Measurements from ENCODE around the gene GPHN. TPM values are rescaled to one million over a fixed set of nuclear protein-coding genes. Genes with fewer than 3 reads are reported as not detected.
A peak's percentile ranks its signal among the peaks of the same experiment; 100 is the strongest.

The GPHN gene
- polyA plus RNA-seq, 2 of the 4 experiments (the other 2 are of a cell fraction): 12.7 to 15.5 TPM

DNA sequence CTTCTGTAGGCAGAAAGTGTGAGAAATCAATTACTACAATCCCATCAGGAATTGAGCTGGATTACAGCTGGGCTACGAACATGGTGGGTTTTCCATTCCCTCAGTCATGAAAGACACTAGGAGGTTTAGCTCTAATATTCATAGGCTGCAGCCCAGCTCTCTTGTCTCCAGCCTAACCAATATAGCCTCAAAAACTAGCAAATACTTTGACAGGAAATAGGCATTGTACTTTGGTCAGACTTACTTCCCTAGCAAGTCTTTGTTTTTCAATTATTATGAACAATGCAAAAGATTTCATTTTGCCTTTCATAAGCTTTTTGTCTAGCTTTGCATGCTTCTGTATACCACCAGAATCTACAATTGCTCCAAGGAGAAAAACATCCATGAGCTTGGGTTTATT, 296.2 kb downstream of the GPHN start:
- 38% methylated on average over 1 of the region's 1 CpG for WGBS (ENCODE audit: missing lambda C conversion rate)
- no peaks in the 10 kb centered on the region; the same call in 2 of the 3 replicates for H3K9me3 ChIP-seq
- CTCF ChIA-PET: interaction anchor here (0.5 to 0.6 kb wide), 2 partner anchors 11 to 94 kb away, joined by 3 read pairs; no protein-coding TSS in a partner anchor
- FAIRE-seq (no peak), ATAC-seq (no peak), DNase-seq (ENCODE audit: low read depth in 1 of 2, low spot score in 1 of 2) (no peak)
- H3K4me2 ChIP-seq: no peak overlapping the region
- POLR2A ChIA-PET: no interaction called here
- TF ChIP-seq, protein P1, sequence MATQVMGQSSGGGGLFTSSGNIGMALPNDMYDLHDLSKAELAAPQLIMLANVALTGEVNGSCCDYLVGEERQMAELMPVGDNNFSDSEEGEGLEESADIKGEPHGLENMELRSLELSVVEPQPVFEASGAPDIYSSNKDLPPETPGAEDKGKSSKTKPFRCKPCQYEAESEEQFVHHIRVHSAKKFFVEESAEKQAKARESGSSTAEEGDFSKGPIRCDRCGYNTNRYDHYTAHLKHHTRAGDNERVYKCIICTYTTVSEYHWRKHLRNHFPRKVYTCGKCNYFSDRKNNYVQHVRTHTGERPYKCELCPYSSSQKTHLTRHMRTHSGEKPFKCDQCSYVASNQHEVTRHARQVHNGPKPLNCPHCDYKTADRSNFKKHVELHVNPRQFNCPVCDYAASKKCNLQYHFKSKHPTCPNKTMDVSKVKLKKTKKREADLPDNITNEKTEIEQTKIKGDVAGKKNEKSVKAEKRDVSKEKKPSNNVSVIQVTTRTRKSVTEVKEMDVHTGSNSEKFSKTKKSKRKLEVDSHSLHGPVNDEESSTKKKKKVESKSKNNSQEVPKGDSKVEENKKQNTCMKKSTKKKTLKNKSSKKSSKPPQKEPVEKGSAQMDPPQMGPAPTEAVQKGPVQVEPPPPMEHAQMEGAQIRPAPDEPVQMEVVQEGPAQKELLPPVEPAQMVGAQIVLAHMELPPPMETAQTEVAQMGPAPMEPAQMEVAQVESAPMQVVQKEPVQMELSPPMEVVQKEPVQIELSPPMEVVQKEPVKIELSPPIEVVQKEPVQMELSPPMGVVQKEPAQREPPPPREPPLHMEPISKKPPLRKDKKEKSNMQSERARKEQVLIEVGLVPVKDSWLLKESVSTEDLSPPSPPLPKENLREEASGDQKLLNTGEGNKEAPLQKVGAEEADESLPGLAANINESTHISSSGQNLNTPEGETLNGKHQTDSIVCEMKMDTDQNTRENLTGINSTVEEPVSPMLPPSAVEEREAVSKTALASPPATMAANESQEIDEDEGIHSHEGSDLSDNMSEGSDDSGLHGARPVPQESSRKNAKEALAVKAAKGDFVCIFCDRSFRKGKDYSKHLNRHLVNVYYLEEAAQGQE (IDR thresholded peaks at IDR 0.05): no peak
- TF ChIP-seq ZNF302 (CRISPR knock-in tag; IDR thresholded peaks at IDR 0.05) (no peak), POLR2AphosphoS2 (conservative IDR thresholded peaks at IDR 0.05; ENCODE audit: low read length) (no peak), TFCP2L1 (CRISPR knock-in tag; IDR thresholded peaks at IDR 0.05) (no peak), KDM1A (IDR thresholded peaks at IDR 0.05; ENCODE audit: low read depth) (no peak), RAD21 (conservative IDR thresholded peaks at IDR 0.05 in 1 of 2, IDR thresholded peaks at IDR 0.05 in 1 of 2) (no peak), RFX5 (IDR thresholded peaks at IDR 0.05) (no peak), PHF8 (IDR thresholded peaks at IDR 0.05; ENCODE audit: borderline replicate concordance, low read depth) (no peak), MYC (IDR thresholded peaks at IDR 0.05; ENCODE audit: borderline replicate concordance, low read length) (no peak), CHD4 (IDR thresholded peaks at IDR 0.05; ENCODE audit: borderline replicate concordance) (no peak), CEBPB (IDR thresholded peaks at IDR 0.05) (no peak), POLR2A (IDR thresholded peaks at IDR 0.05; ENCODE audit: low read length) (no peak), RNF2 (IDR thresholded peaks at IDR 0.05; ENCODE audit: borderline replicate concordance, low read depth) (no peak), JUN (IDR thresholded peaks at IDR 0.05) (no peak), MAFK (IDR thresholded peaks at IDR 0.05; ENCODE audit: partially characterized antibody) (no peak), ZSCAN20 (CRISPR knock-in tag; IDR thresholded peaks at IDR 0.05) (no peak), GATA3 (IDR thresholded peaks at IDR 0.05; ENCODE audit: borderline replicate concordance) (no peak), CBX2 (IDR thresholded peaks at IDR 0.05; ENCODE audit: borderline replicate concordance, low read depth) (no peak)
- TF ChIP-seq, protein P2, sequence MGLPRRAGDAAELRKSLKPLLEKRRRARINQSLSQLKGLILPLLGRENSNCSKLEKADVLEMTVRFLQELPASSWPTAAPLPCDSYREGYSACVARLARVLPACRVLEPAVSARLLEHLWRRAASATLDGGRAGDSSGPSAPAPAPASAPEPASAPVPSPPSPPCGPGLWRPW (IDR thresholded peaks at IDR 0.05): no peak
- no peak overlapping the region for H3K27ac ChIP-seq
- no peak overlapping the region for H3K4me3 ChIP-seq
- no peaks in the 10 kb centered on the region for H3K4me1 ChIP-seq

DNA sequence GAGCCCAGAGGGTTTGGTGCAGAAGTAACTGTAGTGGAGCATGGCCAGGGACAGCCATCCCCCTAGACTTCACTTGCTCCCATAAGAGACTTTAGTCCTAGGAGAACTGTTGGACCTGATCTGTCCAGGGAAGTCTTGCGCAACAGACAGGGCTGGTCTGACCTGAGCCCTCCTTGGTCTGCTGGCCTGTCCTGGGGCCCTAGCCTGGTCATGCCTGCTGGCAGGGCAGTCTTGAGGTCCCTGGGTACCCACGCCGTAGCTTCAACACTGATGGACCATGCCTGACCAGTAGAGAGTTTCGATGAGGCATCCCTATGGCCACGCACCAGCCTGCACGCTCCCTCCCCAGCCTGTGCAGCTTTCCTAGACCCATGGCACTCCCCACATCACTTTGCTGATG, 305.7 kb downstream of the GPHN start:
- ATAC-seq (no peak), DNase-seq (ENCODE audit: low read depth in 1 of 2, low spot score in 1 of 2) (no peak), FAIRE-seq (no peak)
- Histone ChIP-seq H3K4me2 (no peak overlapping the region), H3K4me3 (no peak overlapping the region), H3K27ac (no peak overlapping the region), H3K4me1 (no peaks in the 10 kb centered on the region), H3K9me3 (no peaks in the 10 kb centered on the region)
- ChIA-PET POLR2A (no interaction called here), CTCF (no interaction called here)
- 90% methylated on average over 6 of the region's 6 CpGs for WGBS (ENCODE audit: missing lambda C conversion rate)
- TF ChIP-seq RARB (CRISPR knock-in tag; IDR thresholded peaks at IDR 0.05) (no peak), NPAS2 (CRISPR knock-in tag; IDR thresholded peaks at IDR 0.05; ENCODE audit: borderline replicate concordance) (no peak), HEYL (CRISPR knock-in tag; IDR thresholded peaks at IDR 0.05) (no peak), CEBPB (IDR thresholded peaks at IDR 0.05) (peak; percentile 21 to 76; a peak in 3 of 4 replicates), ZSCAN20 (CRISPR knock-in tag; IDR thresholded peaks at IDR 0.05) (no peak), JUNB (IDR thresholded peaks at IDR 0.05) (no peak), BHLHE40 (IDR thresholded peaks at IDR 0.05; ENCODE audit: low read depth, low read length) (no peak)
- TF ChIP-seq, protein P3, sequence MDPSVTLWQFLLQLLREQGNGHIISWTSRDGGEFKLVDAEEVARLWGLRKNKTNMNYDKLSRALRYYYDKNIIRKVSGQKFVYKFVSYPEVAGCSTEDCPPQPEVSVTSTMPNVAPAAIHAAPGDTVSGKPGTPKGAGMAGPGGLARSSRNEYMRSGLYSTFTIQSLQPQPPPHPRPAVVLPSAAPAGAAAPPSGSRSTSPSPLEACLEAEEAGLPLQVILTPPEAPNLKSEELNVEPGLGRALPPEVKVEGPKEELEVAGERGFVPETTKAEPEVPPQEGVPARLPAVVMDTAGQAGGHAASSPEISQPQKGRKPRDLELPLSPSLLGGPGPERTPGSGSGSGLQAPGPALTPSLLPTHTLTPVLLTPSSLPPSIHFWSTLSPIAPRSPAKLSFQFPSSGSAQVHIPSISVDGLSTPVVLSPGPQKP (IDR thresholded peaks at IDR 0.05; ENCODE audit: low read depth, low read length): no peak

All from A549 (cell line).